GM23338 (cell line): ENCODE measurements around the gene PEAR1. TPM values are rescaled to one million over a fixed set of nuclear protein-coding genes. Genes with fewer than 3 reads are reported as not detected.

ENCODE experiments used
- ATAC-seq: fragments of 200-7000 bp; cut with Tn5 transposase; 3 replicates; pipeline ENCODE4 v1.9.1; 2020
- DNase-seq: peaks from one replicate; pipeline ENCODE4 v3.0.0-alpha.2; 2015; ENCODE audit warnings: low spot score
- H2AFZ ChIP-seq: fragments of 200-600 bp; sonication (generic); 2 replicates; pipeline ENCODE4 v1.8.0; 2016; ENCODE audit warnings: antibody characterized with exemption, mild to moderate bottlenecking, moderate library complexity
- H3F3A ChIP-seq: fragments of 200-600 bp; sonication (generic); replicated peaks from 2 replicates; pipeline ENCODE4 v1.8.0; 2017; ENCODE audit warnings: antibody characterized with exemption, mixed run types, low read depth
- H3K27ac ChIP-seq: fragments of 200-600 bp; sonication (generic); 2 replicates; pipeline ENCODE4 v1.6.1; 2016; ENCODE audit warnings: low read depth
- H3K27me3 ChIP-seq: fragments of 200-600 bp; sonication (generic); 2 replicates; pipeline ENCODE4 v1.8.0; 2016; ENCODE audit warnings: mild to moderate bottlenecking, mixed run types, moderate library complexity; ENCODE audit not compliant: insufficient read depth
- H3K36me3 ChIP-seq: fragments of 200-600 bp; sonication (generic); 2 replicates; pipeline ENCODE4 v1.8.0; 2016; ENCODE audit warnings: mild to moderate bottlenecking; ENCODE audit not compliant: insufficient read depth
- H3K4me1 ChIP-seq: fragments of 200-600 bp; sonication (generic); 2 replicates; pipeline ENCODE4 v1.8.0; 2016; ENCODE audit warnings: mild to moderate bottlenecking, moderate library complexity; ENCODE audit not compliant: insufficient read depth
- H3K4me2 ChIP-seq: fragments of 200-600 bp; sonication (generic); 2 replicates; pipeline ENCODE4 v1.7.1; 2017; ENCODE audit warnings: mixed run types
- H3K4me3 ChIP-seq: fragments of 200-600 bp; sonication (generic); 2 replicates; pipeline ENCODE4 v1.6.1; 2016; ENCODE audit warnings: mixed run types
- H3K79me2 ChIP-seq: fragments of 200-600 bp; sonication (generic); replicated peaks from 2 replicates; pipeline ENCODE4 v1.8.0; 2017; ENCODE audit warnings: mild to moderate bottlenecking; ENCODE audit not compliant: insufficient read depth
- H3K9me2 ChIP-seq: fragments of 200-600 bp; sonication (generic); 2 replicates; pipeline ENCODE4 v1.8.0; 2017; ENCODE audit not compliant: insufficient read depth
- H4K20me1 ChIP-seq: fragments of 200-600 bp; sonication (generic); replicated peaks from 2 replicates; pipeline ENCODE4 v1.8.0; 2017; ENCODE audit warnings: mild to moderate bottlenecking; ENCODE audit not compliant: insufficient read depth
- H3K27ac Mint-ChIP-seq: 2 replicates; pipeline ENCODE4 v1.8.0; 2020; ENCODE audit warnings: inconsistent platforms, mild to moderate bottlenecking, moderate library complexity, mixed read lengths
- H3K27me3 Mint-ChIP-seq: 3 replicates; pipeline ENCODE4 v1.8.0; 2022; ENCODE audit warnings: low read depth, mild to moderate bottlenecking, moderate library complexity, mixed read lengths, inconsistent platforms; ENCODE audit not compliant: insufficient read depth, poor library complexity
- H3K36me3 Mint-ChIP-seq: 3 replicates; pipeline ENCODE4 v1.8.0; 2021; ENCODE audit warnings: low read depth, mild to moderate bottlenecking, inconsistent platforms, moderate library complexity, mixed read lengths
- H3K4me1 Mint-ChIP-seq: 3 replicates; pipeline ENCODE4 v1.8.0; 2020; ENCODE audit warnings: mild to moderate bottlenecking, inconsistent platforms, mixed read lengths
- H3K4me3 Mint-ChIP-seq: 3 replicates; pipeline ENCODE4 v1.8.0; 2021; ENCODE audit warnings: moderate library complexity, mild to moderate bottlenecking, inconsistent platforms, mixed read lengths
- H3K9me3 Mint-ChIP-seq: 3 replicates; pipeline ENCODE4 v1.8.0; 2020; ENCODE audit warnings: moderate library complexity, mild to moderate bottlenecking, inconsistent platforms, mixed read lengths
- CREB1 ChIP-seq: fragments of 250-450 bp; sonication (Bioruptor Pico); IDR thresholded peaks from 2 replicates; pipeline ENCODE4 v1.5.0; 2020; ENCODE audit warnings: low read depth, mild to moderate bottlenecking, moderate library complexity
- EZH2 ChIP-seq: fragments of 200-600 bp; sonication (generic); IDR thresholded peaks from one replicate; pipeline ENCODE4 v1.8.0; 2017; ENCODE audit warnings: antibody characterized with exemption, mild to moderate bottlenecking, low read depth; ENCODE audit not compliant: unreplicated experiment
- EZH2phosphoT487 ChIP-seq: fragments of 200-600 bp; sonication (generic); IDR thresholded peaks from one replicate; pipeline ENCODE4 v1.8.1; 2018; ENCODE audit warnings: antibody characterized with exemption; ENCODE audit not compliant: unreplicated experiment
- JUNB ChIP-seq: IDR thresholded peaks from one replicate; pipeline ENCODE4 v1.6.1; 2016; ENCODE audit warnings: antibody characterized with exemption; ENCODE audit not compliant: unreplicated experiment
- NANOG ChIP-seq: IDR thresholded peaks from 2 replicates; pipeline ENCODE4 v1.6.1; 2016; ENCODE audit warnings: antibody characterized with exemption, borderline replicate concordance
- POLR2AphosphoS5 ChIP-seq: IDR thresholded peaks from 2 replicates; pipeline ENCODE4 v1.6.1; 2016; ENCODE audit warnings: antibody characterized with exemption, low read depth
- STAT1 ChIP-seq: IDR thresholded peaks from one replicate; pipeline ENCODE4 v1.6.1; 2016; ENCODE audit warnings: antibody characterized with exemption; ENCODE audit not compliant: unreplicated experiment
- ZNF114 ChIP-seq: fragments of 250-450 bp; sonication (Bioruptor Pico); IDR thresholded peaks from 2 replicates; pipeline ENCODE4 v1.5.0; 2020; ENCODE audit warnings: mild to moderate bottlenecking, moderate library complexity
- ZNF331 ChIP-seq: fragments of 250-450 bp; sonication (Bioruptor Pico); IDR thresholded peaks from 2 replicates; pipeline ENCODE4 v1.5.0; 2020; ENCODE audit warnings: low read depth, mild to moderate bottlenecking, moderate library complexity
- polyA plus RNA-seq: library from polyadenylated mRNA; unstranded; fragments of >200 nt; fragmentation: Nextera tagmentation; extraction: Ambion mirVana; gene quantifications from 2 replicates; pipeline ENCODE4 v1.2.1, GENCODE V29; 2016
- total RNA-seq: library from RNA; depleted of rRNA; stranded (reverse); fragments of >200 nt; shearing (Covaris generic); gene quantifications from 2 replicates; pipeline ENCODE4 v1.2.3, GENCODE V29; 2014
- TF ChIP-seq, protein P1 (sequence below): IDR thresholded peaks from 2 replicates; pipeline ENCODE4 v1.6.1; 2016; ENCODE audit warnings: antibody characterized with exemption
- TF ChIP-seq, protein P2 (sequence below): IDR thresholded peaks from one replicate; pipeline ENCODE4 v1.6.1; 2018; ENCODE audit warnings: antibody characterized with exemption; ENCODE audit not compliant: unreplicated experiment
- TF ChIP-seq, protein P3 (sequence below): fragments of 250-450 bp; sonication (Bioruptor Pico); IDR thresholded peaks from 2 replicates; pipeline ENCODE4 v1.5.0; 2020; ENCODE audit warnings: mild to moderate bottlenecking, moderate library complexity
- TF ChIP-seq, protein P4 (sequence below), 2 experiments: fragments of 200-600 bp in 1 of 2; sonication (generic) in 1 of 2; conservative IDR thresholded peaks; 2 replicates each; pipeline versions ENCODE4 v1.5.1 to v1.6.1; 2016 to 2017; ENCODE audit warnings: antibody characterized with exemption in 2 of 2, low read depth in 2 of 2, mild to moderate bottlenecking in 2 of 2, moderate library complexity in 1 of 2

PEAR1 gene
- total and polyA plus RNA-seq, 2 experiments from 2014 or later: 0.28 to 0.47 TPM

DNA sequence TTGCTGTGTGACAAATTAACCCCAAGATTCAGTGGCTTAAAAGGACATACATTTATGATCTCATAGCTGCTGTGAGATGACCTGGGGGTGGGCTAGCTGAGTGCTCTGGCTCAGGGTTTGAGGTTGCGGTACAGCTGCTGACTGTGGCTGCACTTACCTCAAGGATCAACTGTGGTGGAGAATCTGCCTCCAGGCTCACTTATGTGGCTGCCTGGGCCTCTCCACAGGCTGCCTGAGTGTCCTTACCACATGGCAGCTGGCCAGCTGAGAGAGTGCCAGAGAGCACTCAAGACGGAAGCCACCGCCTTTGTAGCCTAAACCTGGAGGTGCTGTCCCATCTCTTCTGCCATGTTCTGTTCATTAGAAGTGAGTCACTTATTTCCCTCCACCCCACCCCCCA is 32.7 kb downstream of the PEAR1 start:
- Histone ChIP-seq H3K79me2 (no peaks in the 10 kb centered on the region), H3F3A (peaks cover 9% of the 10 kb centered on the region; the same call in 1 of the 2 replicates), H3K27ac (no peak overlapping the region), H4K20me1 (0 out of 2 replicates have a peak, but pooled peaks cover under 1% of the 10 kb centered on the region), H3K4me3 (no peak overlapping the region), H3K9me2 (no peaks in the 10 kb centered on the region), H3K4me2 (no peak overlapping the region), H3K27me3 (peaks cover 98% of the 10 kb centered on the region), H3K36me3 (no peaks in the 10 kb centered on the region), H3K4me1 (peaks cover 14% of the 10 kb centered on the region; the same call in 1 of the 2 replicates), H2AFZ (no peak overlapping the region)
- H3K27ac Mint-ChIP-seq: no peak overlapping the region
- H3K4me1 Mint-ChIP-seq: peaks cover 28% of the 10 kb centered on the region
- no peak overlapping the region for H3K4me3 Mint-ChIP-seq
- peaks cover 89% of the 10 kb centered on the region for H3K27me3 Mint-ChIP-seq
- no peaks in the 10 kb centered on the region; the same call in 1 of the 3 replicates for H3K9me3 Mint-ChIP-seq
- TF ChIP-seq NANOG (no peak), STAT1 (no peak), EZH2 (no peak), ZNF331 (CRISPR knock-in tag) (no peak), EZH2phosphoT487 (no peak), CREB1 (CRISPR knock-in tag) (no peak), JUNB (no peak), POLR2AphosphoS5 (no peak), ZNF114 (no peak)
- TF ChIP-seq, protein P1, sequence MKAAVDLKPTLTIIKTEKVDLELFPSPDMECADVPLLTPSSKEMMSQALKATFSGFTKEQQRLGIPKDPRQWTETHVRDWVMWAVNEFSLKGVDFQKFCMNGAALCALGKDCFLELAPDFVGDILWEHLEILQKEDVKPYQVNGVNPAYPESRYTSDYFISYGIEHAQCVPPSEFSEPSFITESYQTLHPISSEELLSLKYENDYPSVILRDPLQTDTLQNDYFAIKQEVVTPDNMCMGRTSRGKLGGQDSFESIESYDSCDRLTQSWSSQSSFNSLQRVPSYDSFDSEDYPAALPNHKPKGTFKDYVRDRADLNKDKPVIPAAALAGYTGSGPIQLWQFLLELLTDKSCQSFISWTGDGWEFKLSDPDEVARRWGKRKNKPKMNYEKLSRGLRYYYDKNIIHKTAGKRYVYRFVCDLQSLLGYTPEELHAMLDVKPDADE: no peak
- TF ChIP-seq, protein P2, sequence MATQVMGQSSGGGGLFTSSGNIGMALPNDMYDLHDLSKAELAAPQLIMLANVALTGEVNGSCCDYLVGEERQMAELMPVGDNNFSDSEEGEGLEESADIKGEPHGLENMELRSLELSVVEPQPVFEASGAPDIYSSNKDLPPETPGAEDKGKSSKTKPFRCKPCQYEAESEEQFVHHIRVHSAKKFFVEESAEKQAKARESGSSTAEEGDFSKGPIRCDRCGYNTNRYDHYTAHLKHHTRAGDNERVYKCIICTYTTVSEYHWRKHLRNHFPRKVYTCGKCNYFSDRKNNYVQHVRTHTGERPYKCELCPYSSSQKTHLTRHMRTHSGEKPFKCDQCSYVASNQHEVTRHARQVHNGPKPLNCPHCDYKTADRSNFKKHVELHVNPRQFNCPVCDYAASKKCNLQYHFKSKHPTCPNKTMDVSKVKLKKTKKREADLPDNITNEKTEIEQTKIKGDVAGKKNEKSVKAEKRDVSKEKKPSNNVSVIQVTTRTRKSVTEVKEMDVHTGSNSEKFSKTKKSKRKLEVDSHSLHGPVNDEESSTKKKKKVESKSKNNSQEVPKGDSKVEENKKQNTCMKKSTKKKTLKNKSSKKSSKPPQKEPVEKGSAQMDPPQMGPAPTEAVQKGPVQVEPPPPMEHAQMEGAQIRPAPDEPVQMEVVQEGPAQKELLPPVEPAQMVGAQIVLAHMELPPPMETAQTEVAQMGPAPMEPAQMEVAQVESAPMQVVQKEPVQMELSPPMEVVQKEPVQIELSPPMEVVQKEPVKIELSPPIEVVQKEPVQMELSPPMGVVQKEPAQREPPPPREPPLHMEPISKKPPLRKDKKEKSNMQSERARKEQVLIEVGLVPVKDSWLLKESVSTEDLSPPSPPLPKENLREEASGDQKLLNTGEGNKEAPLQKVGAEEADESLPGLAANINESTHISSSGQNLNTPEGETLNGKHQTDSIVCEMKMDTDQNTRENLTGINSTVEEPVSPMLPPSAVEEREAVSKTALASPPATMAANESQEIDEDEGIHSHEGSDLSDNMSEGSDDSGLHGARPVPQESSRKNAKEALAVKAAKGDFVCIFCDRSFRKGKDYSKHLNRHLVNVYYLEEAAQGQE: no peak
- TF ChIP-seq, protein P3, sequence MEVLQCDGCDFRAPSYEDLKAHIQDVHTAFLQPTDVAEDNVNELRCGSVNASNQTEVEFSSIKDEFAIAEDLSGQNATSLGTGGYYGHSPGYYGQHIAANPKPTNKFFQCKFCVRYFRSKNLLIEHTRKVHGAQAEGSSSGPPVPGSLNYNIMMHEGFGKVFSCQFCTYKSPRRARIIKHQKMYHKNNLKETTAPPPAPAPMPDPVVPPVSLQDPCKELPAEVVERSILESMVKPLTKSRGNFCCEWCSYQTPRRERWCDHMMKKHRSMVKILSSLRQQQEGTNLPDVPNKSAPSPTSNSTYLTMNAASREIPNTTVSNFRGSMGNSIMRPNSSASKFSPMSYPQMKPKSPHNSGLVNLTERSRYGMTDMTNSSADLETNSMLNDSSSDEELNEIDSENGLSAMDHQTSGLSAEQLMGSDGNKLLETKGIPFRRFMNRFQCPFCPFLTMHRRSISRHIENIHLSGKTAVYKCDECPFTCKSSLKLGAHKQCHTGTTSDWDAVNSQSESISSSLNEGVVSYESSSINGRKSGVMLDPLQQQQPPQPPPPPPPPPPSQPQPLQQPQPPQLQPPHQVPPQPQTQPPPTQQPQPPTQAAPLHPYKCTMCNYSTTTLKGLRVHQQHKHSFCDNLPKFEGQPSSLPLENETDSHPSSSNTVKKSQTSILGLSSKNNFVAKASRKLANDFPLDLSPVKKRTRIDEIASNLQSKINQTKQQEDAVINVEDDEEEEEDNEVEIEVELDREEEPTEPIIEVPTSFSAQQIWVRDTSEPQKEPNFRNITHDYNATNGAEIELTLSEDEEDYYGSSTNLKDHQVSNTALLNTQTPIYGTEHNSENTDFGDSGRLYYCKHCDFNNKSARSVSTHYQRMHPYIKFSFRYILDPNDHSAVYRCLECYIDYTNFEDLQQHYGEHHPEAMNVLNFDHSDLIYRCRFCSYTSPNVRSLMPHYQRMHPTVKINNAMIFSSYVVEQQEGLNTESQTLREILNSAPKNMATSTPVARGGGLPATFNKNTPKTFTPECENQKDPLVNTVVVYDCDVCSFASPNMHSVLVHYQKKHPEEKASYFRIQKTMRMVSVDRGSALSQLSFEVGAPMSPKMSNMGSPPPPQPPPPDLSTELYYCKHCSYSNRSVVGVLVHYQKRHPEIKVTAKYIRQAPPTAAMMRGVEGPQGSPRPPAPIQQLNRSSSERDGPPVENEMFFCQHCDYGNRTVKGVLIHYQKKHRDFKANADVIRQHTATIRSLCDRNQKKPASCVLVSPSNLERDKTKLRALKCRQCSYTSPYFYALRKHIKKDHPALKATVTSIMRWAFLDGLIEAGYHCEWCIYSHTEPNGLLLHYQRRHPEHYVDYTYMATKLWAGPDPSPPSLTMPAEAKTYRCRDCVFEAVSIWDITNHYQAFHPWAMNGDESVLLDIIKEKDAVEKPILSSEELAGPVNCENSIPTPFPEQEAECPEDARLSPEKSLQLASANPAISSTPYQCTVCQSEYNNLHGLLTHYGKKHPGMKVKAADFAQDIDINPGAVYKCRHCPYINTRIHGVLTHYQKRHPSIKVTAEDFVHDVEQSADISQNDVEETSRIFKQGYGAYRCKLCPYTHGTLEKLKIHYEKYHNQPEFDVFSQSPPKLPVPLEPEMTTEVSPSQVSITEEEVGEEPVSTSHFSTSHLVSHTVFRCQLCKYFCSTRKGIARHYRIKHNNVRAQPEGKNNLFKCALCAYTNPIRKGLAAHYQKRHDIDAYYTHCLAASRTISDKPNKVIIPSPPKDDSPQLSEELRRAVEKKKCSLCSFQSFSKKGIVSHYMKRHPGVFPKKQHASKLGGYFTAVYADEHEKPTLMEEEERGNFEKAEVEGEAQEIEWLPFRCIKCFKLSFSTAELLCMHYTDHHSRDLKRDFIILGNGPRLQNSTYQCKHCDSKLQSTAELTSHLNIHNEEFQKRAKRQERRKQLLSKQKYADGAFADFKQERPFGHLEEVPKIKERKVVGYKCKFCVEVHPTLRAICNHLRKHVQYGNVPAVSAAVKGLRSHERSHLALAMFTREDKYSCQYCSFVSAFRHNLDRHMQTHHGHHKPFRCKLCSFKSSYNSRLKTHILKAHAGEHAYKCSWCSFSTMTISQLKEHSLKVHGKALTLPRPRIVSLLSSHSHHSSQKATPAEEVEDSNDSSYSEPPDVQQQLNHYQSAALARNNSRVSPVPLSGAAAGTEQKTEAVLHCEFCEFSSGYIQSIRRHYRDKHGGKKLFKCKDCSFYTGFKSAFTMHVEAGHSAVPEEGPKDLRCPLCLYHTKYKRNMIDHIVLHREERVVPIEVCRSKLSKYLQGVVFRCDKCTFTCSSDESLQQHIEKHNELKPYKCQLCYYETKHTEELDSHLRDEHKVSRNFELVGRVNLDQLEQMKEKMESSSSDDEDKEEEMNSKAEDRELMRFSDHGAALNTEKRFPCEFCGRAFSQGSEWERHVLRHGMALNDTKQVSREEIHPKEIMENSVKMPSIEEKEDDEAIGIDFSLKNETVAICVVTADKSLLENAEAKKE (CRISPR knock-in tag): no peak
- TF ChIP-seq, protein P4, sequence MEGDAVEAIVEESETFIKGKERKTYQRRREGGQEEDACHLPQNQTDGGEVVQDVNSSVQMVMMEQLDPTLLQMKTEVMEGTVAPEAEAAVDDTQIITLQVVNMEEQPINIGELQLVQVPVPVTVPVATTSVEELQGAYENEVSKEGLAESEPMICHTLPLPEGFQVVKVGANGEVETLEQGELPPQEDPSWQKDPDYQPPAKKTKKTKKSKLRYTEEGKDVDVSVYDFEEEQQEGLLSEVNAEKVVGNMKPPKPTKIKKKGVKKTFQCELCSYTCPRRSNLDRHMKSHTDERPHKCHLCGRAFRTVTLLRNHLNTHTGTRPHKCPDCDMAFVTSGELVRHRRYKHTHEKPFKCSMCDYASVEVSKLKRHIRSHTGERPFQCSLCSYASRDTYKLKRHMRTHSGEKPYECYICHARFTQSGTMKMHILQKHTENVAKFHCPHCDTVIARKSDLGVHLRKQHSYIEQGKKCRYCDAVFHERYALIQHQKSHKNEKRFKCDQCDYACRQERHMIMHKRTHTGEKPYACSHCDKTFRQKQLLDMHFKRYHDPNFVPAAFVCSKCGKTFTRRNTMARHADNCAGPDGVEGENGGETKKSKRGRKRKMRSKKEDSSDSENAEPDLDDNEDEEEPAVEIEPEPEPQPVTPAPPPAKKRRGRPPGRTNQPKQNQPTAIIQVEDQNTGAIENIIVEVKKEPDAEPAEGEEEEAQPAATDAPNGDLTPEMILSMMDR (conservative IDR thresholded peaks at IDR 0.05; ENCODE audit: low read depth in 2 of 2): no peak
- ATAC-seq (no peak), DNase-seq (no peak)
- H3K36me3 Mint-ChIP-seq: no peaks in the 10 kb centered on the region
